ACHN (cell line): ENCODE results near the gene ZBTB21.

Experiments used
- DNase-seq: peaks from one replicate; pipeline ENCODE4 v3.0.0-alpha.2; 2015
- in situ Hi-C: cut with HindIII; loops from 2 replicates; pipeline ENCODE4 v1.10.0; 2017; ENCODE audit warnings: low sequenced_read_pairs, low pct_ligation_motif_present, low pct_unique_long_range_greater_than_20kb

Gene ZBTB21

DNA sequence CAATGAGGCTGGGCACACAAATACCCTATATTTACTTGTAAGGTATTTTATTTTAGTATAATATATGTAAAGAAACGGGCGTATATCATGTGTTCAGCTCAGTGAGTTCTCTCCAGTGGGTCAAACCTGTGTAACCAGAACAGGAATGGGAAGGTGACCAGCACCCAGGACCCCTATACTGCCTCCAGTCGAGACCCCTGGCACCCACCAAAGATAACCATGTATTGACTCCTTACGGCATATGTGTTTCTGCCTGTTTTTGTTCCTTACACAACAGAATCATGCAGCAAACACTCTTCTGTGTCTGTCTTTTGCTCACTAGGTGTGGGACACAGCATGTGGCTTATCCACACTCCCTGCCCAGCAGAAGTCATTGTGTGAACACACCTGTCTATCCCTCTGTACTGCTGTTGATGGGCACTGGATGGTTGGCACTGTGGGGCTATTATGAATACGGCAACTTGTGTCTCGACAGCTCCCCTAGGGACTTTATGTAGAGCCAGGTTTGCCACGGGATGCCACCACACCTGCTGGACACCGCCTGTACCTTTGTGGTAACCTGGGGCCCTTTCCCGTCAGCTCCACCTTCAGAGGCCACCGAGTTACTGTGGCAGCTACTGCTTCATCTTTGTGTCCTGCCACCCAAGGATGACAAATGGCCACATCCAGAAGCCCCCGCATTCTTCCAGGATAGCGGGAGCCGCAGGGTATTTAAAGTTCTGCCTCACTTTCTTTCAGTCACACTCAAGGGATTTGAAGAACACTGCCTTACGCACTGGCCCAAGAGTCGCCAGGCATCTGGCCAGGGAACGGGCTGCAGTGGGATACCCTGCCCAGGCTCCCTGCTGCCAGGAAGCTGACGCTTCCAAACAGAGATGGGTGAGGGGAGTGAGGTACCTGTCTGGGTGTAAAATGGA lies 32.9 kb downstream of the ZBTB21 start:
- no peak for DNase-seq
- in situ Hi-C loops: no loop called here

GRCh38 chr21:41976611-41977010 lies 33.5 kb downstream of the ZBTB21 start:
- in situ Hi-C loops: no loop called here

GRCh38 chr21:41975391-41976272 lies 34.5 kb downstream of the ZBTB21 start:
- in situ Hi-C loops: no loop called here
- no peak for DNase-seq

More at GRCh38 chr21:41976611-41977010, 33.5 kb downstream of the ZBTB21 start:
- no peak for DNase-seq

DNA sequence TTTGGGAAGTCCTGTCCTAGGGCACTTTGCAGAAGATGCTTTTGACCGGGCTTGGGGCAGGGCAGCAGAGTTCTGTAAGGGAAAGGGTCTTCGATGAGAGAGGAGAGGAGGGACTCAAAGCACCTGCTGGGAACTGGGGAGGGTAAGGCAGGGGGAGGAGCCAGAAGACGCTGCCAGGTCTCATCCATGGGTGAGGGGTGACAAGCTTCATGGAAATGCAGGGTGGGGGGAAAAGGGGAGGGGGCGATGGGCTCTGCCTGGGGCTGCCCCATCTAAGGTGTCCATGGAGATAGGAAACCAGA lies 35.5 kb downstream of the ZBTB21 start:
- DNase-seq: no peak
- in situ Hi-C loops: no loop called here

GRCh38 chr21:41973861-41974751 lies 36.1 kb downstream of the ZBTB21 start:
- DNase-seq: peak; percentile 10
- in situ Hi-C loops: no loop called here

GRCh38 chr21:41973427-41973831 lies 36.7 kb downstream of the ZBTB21 start:
- DNase-seq: no peak
- in situ Hi-C loops: no loop called here

DNA sequence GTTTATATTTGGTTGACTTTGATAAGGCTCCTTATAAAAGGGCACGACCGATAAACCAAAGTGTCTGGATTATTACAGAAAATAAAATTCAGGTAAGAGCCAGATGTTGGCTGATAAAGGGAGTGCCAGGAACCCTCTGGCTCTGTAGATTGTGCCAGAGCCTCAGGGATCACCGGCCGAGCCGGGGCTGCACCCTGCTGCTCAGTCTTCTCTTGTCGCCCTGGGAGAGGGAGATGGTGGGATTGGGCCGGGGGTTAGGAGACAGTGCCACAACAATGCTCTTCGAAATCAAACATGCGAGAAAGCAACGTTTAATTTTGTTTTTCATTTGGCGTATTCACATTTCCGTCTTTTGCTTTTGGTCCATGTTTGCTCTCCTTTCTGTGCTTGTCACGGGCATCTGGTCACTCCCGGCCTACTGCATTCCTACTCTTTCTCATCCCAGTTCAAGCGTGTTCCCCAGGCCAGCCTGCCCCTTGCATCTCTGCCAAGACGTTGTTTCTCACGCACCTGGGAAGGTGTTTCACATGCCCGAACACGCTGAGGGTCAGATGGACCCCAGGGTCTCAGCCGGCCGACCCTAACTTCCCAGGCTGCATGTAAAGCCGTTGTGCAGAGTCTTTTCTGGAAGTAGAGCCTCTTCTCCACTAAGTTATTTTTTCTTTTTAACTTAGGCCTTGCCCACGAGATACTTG lies 37.5 kb downstream of the ZBTB21 start:
- in situ Hi-C loops: no loop called here

GRCh38 chr21:41971891-41972290 lies 38.3 kb downstream of the ZBTB21 start:
- in situ Hi-C loops: no loop called here
- DNase-seq: no peak

More for the DNA sequence above, 37.5 kb downstream of the ZBTB21 start:
- no peak for DNase-seq

- in situ Hi-C loops: no loop called here
These were observed 39.2 kb downstream of the ZBTB21 start for GRCh38 chr21:41970751-41971653.

DNA sequence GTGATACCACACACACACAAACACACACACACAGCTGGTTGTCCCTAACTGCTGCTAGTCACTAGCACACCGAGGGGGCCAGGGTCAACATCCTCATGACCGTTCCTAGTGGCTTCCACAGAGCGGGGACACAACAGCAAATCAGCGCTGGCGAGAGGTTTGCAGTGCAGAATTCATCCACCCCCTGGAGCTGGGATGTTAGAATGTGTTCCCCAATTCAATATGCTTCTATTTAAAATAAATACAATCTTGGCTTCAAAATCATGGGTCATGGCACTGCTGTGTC lies 40.1 kb downstream of the ZBTB21 start:
- DNase-seq: no peak
- in situ Hi-C loops: no loop called here

More at GRCh38 chr21:41970751-41971653, 39.2 kb downstream of the ZBTB21 start:
- no peak for DNase-seq

GRCh38 chr21:41967708-41968107 lies 42.5 kb downstream of the ZBTB21 start:
- in situ Hi-C loops: no loop called here
- no peak for DNase-seq

GRCh38 chr21:41966872-41967621 lies 43.1 kb downstream of the ZBTB21 start:
- in situ Hi-C loops: no loop called here
- no peak for DNase-seq

- no peak for DNase-seq
- in situ Hi-C loops: no loop called here
These were observed 43.9 kb downstream of the ZBTB21 start for GRCh38 chr21:41966041-41966833.

DNA sequence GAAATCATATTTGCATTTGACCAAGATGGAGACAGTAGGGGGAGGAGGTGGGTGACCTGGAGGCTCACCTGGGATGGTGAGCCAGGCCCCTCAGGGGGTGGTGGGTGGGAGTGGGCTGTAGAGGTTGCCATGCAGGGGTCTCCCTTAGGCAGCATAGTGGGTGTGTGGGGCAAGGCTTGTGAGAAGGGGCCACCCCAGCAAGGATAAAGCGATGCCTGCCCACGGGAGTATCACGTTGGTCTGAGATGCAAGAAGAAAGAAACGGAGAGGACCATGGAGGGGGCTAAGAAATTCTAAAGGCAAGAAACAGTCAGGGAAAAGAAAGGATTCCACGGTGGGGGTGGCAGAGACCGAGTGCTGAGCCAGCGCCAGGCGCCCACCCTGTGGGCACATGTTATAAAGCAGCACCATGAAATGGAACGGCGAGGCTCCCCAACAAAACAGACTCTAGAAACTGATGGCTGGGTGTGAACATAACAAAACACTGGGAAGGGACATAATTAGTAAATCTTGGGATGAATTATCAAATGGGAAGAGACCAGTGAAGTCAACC lies 44.6 kb downstream of the ZBTB21 start:
- in situ Hi-C loops: no loop called here

GRCh38 chr21:41965045-41965444 lies 45.1 kb downstream of the ZBTB21 start:
- DNase-seq: no peak
- in situ Hi-C loops: no loop called here

More for the DNA sequence above, 44.6 kb downstream of the ZBTB21 start:
- DNase-seq: no peak

DNA sequence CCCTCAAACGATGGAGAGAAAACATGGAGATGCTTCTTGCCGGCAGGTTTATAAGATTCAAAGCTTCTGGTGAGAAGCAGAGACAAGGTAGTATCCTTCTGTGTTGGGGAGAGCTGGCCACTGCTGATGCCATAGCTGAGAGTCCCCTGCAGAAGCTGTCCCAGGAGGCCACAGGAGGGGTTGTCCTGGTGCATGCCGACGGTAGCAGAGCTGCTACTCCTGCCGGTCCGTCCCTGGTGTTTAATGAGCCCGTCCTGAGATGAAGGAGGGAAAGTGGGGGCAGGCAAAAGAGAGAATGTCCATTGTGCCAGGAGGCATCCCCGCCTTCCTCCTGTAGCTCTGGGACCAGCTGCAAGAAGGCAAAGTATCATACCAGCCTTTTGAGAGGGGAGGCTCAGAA lies 46.0 kb downstream of the ZBTB21 start:
- in situ Hi-C loops: no loop called here
- DNase-seq: no peak
